HepG2 (cell line): ENCODE results near the gene CACTIN. TPM values are rescaled to one million over a fixed set of nuclear protein-coding genes. Genes with fewer than 3 reads are reported as not detected.

ENCODE experiments used
- GATAD2A ChIP-seq: IDR thresholded peaks from 2 replicates; pipeline ENCODE4 v1.6.1; 2016
- POLR2A ChIP-seq, 2 experiments: IDR thresholded peaks; 2 replicates each; pipeline ENCODE4 v1.6.1; 2011; ENCODE audit warnings: low read depth in 2 of 2, low read length in 2 of 2, mild to moderate bottlenecking in 1 of 2, moderate library complexity in 1 of 2; ENCODE audit not compliant: insufficient read depth in 1 of 2
- RBAK ChIP-seq: sonication (generic); formaldehyde crosslinking; IDR thresholded peaks from 2 replicates; pipeline ENCODE4 v1.5.1; 2020; ENCODE audit warnings: mild to moderate bottlenecking, missing genetic modification reagents
- ZKSCAN5 ChIP-seq: sonication (generic); formaldehyde crosslinking; IDR thresholded peaks from 2 replicates; pipeline ENCODE4 v1.5.1; 2020; ENCODE audit warnings: mild to moderate bottlenecking, missing genetic modification reagents
- ZSCAN22 ChIP-seq: sonication (generic); formaldehyde crosslinking; IDR thresholded peaks from 2 replicates; pipeline ENCODE4 v1.4.0; 2020; ENCODE audit warnings: mild to moderate bottlenecking, missing genetic modification reagents
- polyA plus RNA-seq, 8 experiments: library from polyadenylated mRNA; depleted of rRNA in 3 of 8; stranded (reverse) in 7 of 8; unstranded in 1 of 8; fragments of >200 nt; fragmentation: Illumina TruSeq in 4 of 8; extraction: Trizol in 4 of 8; gene quantifications; 2 replicates each; pipeline versions ENCODE4 v1.2.1 to v1.2.3, GENCODE V29; 2011 to 2016; ENCODE audit warnings: low read depth in 4 of 8, missing spikeins in 1 of 8, mixed read lengths in 1 of 8; ENCODE audit not compliant: insufficient read depth in 1 of 8
- total RNA-seq, 5 experiments: library from RNA; depleted of rRNA; stranded (reverse); fragments of >200 nt; fragmentation: Illumina TruSeq; extraction: Trizol; gene quantifications; 2 replicates each; pipeline ENCODE4 v1.2.3, GENCODE V29; 2016; ENCODE audit warnings: low read depth in 1 of 5
- TF ChIP-seq, protein P1 (sequence below), 2 experiments: sonication (generic) in 1 of 2; formaldehyde crosslinking in 1 of 2; IDR thresholded peaks; 2 replicates each; pipeline versions ENCODE4 v1.4.0 to v1.6.1; 2016 to 2020; ENCODE audit warnings: borderline replicate concordance in 1 of 2, low read depth in 1 of 2, mild to moderate bottlenecking in 1 of 2, missing genetic modification reagents in 1 of 2
- TF ChIP-seq, protein P2 (sequence below): sonication (generic); formaldehyde crosslinking; IDR thresholded peaks from 2 replicates; pipeline ENCODE4 v1.8.1; 2023; ENCODE audit warnings: mild to moderate bottlenecking, inconsistent platforms, moderate library complexity, missing genetic modification reagents, borderline replicate concordance
- TF ChIP-seq, protein P3 (sequence below): IDR thresholded peaks from 2 replicates; pipeline ENCODE4 v1.6.1; 2016; ENCODE audit warnings: low read depth, borderline replicate concordance
- TF ChIP-seq, protein P4 (sequence below): sonication (generic); formaldehyde crosslinking; IDR thresholded peaks from 2 replicates; pipeline ENCODE4 v1.9.0; 2021; ENCODE audit warnings: missing genetic modification reagents, borderline replicate concordance
- TF ChIP-seq, protein P5 (sequence below): sonication (generic); formaldehyde crosslinking; IDR thresholded peaks from 2 replicates; pipeline ENCODE4 v1.4.0; 2020; ENCODE audit warnings: missing genetic modification reagents
- TF ChIP-seq, protein P6 (sequence below): fragments of 450-650 bp; IDR thresholded peaks from 2 replicates; pipeline ENCODE4 v1.6.1; 2017
- TF ChIP-seq, protein P7 (sequence below): sonication (generic); formaldehyde crosslinking; IDR thresholded peaks from 2 replicates; pipeline ENCODE4 v1.8.0; 2022; ENCODE audit warnings: low read depth, missing genetic modification reagents

CACTIN gene
- total and polyA plus RNA-seq, 2 of the 13 experiments (the other 11 are each of a cell fraction or from before 2014, with no cell fraction given), result 10.0 to 16.6 TPM

DNA sequence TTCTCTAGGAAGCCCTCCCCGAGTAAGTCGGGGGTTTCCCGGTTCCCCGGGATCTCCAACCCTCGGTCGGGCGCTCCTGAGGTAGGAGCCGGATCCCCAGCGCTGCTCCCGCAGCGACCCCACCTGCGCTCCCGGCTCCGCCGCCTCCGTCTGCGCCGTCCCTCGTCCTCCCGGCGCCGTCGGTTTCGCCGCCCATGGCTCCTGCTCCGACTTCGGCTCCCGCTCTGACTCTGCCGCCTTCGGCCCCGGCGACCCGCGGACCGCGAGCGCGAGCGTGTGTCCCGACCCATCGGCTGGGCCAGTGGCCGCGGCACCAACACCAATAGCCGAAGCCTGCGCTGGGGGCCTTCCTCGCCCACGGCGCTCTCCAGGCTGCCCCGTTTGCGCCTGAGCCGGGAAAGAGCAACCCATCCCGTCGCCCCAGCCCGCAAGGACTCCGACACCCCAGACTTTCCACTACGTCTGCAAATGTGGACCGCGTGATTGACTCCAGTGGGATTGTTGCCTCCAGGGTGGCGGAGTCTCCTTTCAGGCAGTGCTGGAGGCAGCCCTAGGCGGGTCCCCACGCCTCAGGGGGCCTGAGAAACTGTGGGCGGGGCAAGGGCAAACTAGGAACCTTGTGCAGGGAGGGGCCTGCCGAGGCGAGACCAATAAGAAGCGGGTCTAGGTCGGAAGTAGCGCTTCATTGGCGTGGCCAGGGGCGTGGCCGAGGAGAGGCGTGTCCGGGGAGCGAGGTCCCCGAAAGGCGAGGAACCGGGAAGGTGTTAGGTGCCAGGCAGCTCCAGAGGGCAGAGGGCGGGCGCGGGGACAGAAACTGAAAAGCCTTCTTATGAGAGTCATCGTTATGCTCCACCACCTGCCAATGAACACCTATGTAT, at the start of gene CACTIN (continued):
- TF ChIP-seq, protein P1, sequence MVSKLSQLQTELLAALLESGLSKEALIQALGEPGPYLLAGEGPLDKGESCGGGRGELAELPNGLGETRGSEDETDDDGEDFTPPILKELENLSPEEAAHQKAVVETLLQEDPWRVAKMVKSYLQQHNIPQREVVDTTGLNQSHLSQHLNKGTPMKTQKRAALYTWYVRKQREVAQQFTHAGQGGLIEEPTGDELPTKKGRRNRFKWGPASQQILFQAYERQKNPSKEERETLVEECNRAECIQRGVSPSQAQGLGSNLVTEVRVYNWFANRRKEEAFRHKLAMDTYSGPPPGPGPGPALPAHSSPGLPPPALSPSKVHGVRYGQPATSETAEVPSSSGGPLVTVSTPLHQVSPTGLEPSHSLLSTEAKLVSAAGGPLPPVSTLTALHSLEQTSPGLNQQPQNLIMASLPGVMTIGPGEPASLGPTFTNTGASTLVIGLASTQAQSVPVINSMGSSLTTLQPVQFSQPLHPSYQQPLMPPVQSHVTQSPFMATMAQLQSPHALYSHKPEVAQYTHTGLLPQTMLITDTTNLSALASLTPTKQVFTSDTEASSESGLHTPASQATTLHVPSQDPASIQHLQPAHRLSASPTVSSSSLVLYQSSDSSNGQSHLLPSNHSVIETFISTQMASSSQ (IDR thresholded peaks at IDR 0.05; ENCODE audit: low read depth), result no peak
- TF ChIP-seq, protein P1 (CRISPR knock-in tag; IDR thresholded peaks at IDR 0.05; ENCODE audit: borderline replicate concordance), result peak; percentile 72; the same call in 1 of the 2 replicates
- TF ChIP-seq, protein P2, sequence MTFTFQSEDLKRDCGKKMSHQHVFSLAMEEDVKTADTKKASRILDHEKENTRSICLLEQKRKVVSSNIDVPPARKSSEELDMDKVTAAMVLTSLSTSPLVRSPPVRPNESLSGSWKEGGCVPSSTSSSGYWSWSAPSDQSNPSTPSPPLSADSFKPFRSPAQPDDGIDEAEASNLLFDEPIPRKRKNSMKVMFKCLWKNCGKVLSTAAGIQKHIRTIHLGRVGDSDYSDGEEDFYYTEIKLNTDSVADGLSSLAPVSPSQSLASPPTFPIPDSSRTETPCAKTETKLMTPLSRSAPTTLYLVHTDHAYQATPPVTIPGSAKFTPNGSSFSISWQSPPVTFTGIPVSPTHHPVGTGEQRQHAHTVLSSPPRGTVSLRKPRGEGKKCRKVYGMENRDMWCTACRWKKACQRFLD (CRISPR knock-in tag), result no peak
- TF ChIP-seq POLR2A (IDR thresholded peaks at IDR 0.05; ENCODE audit: insufficient read depth in 1 of 2, low read depth in 2 of 2, low read length in 2 of 2) (peak; percentile 87 to 89), GATAD2A (CRISPR knock-in tag) (peak; percentile 53), RBAK (no peak), ZKSCAN5 (CRISPR knock-in tag) (no peak), ZSCAN22 (no peak)
- TF ChIP-seq, protein P3, sequence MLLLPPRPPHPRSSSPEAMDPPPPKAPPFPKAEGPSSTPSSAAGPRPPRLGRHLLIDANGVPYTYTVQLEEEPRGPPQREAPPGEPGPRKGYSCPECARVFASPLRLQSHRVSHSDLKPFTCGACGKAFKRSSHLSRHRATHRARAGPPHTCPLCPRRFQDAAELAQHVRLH (CRISPR knock-in tag), result peak; percentile 37
- TF ChIP-seq, protein P4, sequence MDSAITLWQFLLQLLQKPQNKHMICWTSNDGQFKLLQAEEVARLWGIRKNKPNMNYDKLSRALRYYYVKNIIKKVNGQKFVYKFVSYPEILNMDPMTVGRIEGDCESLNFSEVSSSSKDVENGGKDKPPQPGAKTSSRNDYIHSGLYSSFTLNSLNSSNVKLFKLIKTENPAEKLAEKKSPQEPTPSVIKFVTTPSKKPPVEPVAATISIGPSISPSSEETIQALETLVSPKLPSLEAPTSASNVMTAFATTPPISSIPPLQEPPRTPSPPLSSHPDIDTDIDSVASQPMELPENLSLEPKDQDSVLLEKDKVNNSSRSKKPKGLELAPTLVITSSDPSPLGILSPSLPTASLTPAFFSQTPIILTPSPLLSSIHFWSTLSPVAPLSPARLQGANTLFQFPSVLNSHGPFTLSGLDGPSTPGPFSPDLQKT, result no peak
- TF ChIP-seq, protein P5, sequence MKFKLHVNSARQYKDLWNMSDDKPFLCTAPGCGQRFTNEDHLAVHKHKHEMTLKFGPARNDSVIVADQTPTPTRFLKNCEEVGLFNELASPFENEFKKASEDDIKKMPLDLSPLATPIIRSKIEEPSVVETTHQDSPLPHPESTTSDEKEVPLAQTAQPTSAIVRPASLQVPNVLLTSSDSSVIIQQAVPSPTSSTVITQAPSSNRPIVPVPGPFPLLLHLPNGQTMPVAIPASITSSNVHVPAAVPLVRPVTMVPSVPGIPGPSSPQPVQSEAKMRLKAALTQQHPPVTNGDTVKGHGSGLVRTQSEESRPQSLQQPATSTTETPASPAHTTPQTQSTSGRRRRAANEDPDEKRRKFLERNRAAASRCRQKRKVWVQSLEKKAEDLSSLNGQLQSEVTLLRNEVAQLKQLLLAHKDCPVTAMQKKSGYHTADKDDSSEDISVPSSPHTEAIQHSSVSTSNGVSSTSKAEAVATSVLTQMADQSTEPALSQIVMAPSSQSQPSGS, result 0 out of 2 replicates have a peak, but pooled peaks have one; percentile 53
- TF ChIP-seq, protein P6, sequence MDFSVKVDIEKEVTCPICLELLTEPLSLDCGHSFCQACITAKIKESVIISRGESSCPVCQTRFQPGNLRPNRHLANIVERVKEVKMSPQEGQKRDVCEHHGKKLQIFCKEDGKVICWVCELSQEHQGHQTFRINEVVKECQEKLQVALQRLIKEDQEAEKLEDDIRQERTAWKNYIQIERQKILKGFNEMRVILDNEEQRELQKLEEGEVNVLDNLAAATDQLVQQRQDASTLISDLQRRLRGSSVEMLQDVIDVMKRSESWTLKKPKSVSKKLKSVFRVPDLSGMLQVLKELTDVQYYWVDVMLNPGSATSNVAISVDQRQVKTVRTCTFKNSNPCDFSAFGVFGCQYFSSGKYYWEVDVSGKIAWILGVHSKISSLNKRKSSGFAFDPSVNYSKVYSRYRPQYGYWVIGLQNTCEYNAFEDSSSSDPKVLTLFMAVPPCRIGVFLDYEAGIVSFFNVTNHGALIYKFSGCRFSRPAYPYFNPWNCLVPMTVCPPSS, result no peak
- TF ChIP-seq, protein P7, sequence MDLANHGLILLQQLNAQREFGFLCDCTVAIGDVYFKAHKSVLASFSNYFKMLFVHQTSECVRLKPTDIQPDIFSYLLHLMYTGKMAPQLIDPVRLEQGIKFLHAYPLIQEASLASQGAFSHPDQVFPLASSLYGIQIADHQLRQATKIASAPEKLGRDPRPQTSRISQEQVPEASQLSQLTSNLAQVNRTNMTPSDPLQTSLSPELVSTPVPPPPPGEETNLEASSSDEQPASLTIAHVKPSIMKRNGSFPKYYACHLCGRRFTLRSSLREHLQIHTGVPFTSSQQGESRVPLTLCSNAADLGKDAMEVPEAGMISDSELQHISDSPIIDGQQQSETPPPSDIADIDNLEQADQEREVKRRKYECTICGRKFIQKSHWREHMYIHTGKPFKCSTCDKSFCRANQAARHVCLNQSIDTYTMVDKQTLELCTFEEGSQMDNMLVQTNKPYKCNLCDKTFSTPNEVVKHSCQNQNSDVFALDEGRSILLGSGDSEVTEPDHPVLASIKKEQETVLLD, result no peak; the same call in 1 of the 2 replicates
